Naive B cell (primary cell): ENCODE results near the gene NUBP2. TPM values are rescaled to one million over a fixed set of nuclear protein-coding genes. Genes with fewer than 3 reads are reported as not detected.
A peak's percentile ranks its signal among the peaks of the same experiment; 100 is the strongest.

Source experiments
- ATAC-seq, 2 donors: fragments of 150-1000 bp; cut with Tn5 transposase; 2 replicates each; pipeline ENCODE4 v1.10.0; 2021; ENCODE audit warnings: low read depth in 2 of 2, mild to moderate bottlenecking in 2 of 2, moderate library complexity in 2 of 2
- DNase-seq: peaks from one replicate; pipeline ENCODE4 v3.0.0; 2022
- H3K27ac Mint-ChIP-seq, 6 donors: one replicate each; pipeline ENCODE4 v1.8.0; 2020 to 2022; ENCODE audit warnings: mild to moderate bottlenecking in 6 of 6, mixed read lengths in 6 of 6, moderate library complexity in 5 of 6, inconsistent platforms in 2 of 6
- H3K27me3 Mint-ChIP-seq, 3 donors: one replicate each; pipeline ENCODE4 v1.8.0; 2021 to 2022; ENCODE audit warnings: mixed read lengths in 3 of 3, mild to moderate bottlenecking in 1 of 3
- H3K36me3 Mint-ChIP-seq, 2 donors: one replicate each; pipeline ENCODE4 v1.8.0; 2020 to 2022; ENCODE audit warnings: mixed read lengths in 2 of 2, inconsistent platforms in 1 of 2, mild to moderate bottlenecking in 1 of 2
- H3K4me1 Mint-ChIP-seq, 3 donors: one replicate each; pipeline ENCODE4 v1.8.0; 2020 to 2022; ENCODE audit warnings: mixed read lengths in 3 of 3, inconsistent platforms in 1 of 3, mild to moderate bottlenecking in 1 of 3, moderate library complexity in 1 of 3
- H3K4me3 Mint-ChIP-seq, 8 donors: one replicate each; pipeline ENCODE4 v1.8.0; 2020 to 2022; ENCODE audit warnings: mild to moderate bottlenecking in 8 of 8, mixed read lengths in 8 of 8, moderate library complexity in 8 of 8, inconsistent platforms in 2 of 8
- H3K9me3 Mint-ChIP-seq, 7 donors: one replicate each; pipeline ENCODE4 v1.8.0; 2020 to 2022; ENCODE audit warnings: mixed read lengths in 7 of 7, mild to moderate bottlenecking in 5 of 7, inconsistent platforms in 2 of 7, moderate library complexity in 1 of 7
- polyA plus RNA-seq, 6 donors: library from polyadenylated mRNA; unstranded; fragments of 300-500 nt; fragmentation: Illumina TruSeq; gene quantifications; one replicate each; pipeline ENCODE4 v1.2.3, GENCODE V29; 2021; ENCODE audit warnings: low read depth in 6 of 6

NUBP2 gene
- polyA plus RNA-seq, 6 donors from 2014 or later, result 69.1 to 110 (median 81.0) TPM

- peak overlapping the region in 3 of 8 donors; percentile 22 to 84 (median 76) for H3K4me3 Mint-ChIP-seq
- H3K9me3 Mint-ChIP-seq, result no peaks in the 10 kb centered on the region
- H3K27me3 Mint-ChIP-seq, result no peaks in the 10 kb centered on the region
- ATAC-seq (no peak), DNase-seq (no peak)
- H3K36me3 Mint-ChIP-seq, result no peaks in the 10 kb centered on the region
- peaks cover 21 to 28% (median 21%) of the 10 kb centered on the region in 3 donors for H3K4me1 Mint-ChIP-seq
- H3K27ac Mint-ChIP-seq, result peak overlapping the region in 1 of 6 donors; percentile 88
Measured at GRCh38 chr16:1778200-1779179, 4.3 kb upstream of the NUBP2 start.

GRCh38 chr16:1779234-1779701 is 3.5 kb upstream of the NUBP2 start:
- Mint-ChIP-seq H3K4me1 (peaks cover 17 to 32% (median 17%) of the 10 kb centered on the region in 3 donors), H3K9me3 (no peaks in the 10 kb centered on the region), H3K36me3 (no peaks in the 10 kb centered on the region), H3K27me3 (no peaks in the 10 kb centered on the region), H3K27ac (peak overlapping the region in 2 of 6 donors; percentile 6 to 88), H3K4me3 (peak overlapping the region in 4 of 8 donors; percentile 22 to 84 (median 60))
- DNase-seq, result no peak
- no peak for ATAC-seq

- DNase-seq (no peak), ATAC-seq (no peak)
- Mint-ChIP-seq H3K36me3 (no peaks in the 10 kb centered on the region), H3K4me1 (peaks cover 18 to 32% (median 18%) of the 10 kb centered on the region in 3 donors), H3K27ac (no peak overlapping the region), H3K4me3 (peak overlapping the region in 6 of 8 donors; percentile 41 to 86 (median 56)), H3K9me3 (no peaks in the 10 kb centered on the region), H3K27me3 (no peaks in the 10 kb centered on the region)
Measured at GRCh38 chr16:1779741-1780676, 2.8 kb upstream of the NUBP2 start.

GRCh38 chr16:1780677-1781072 is 2.1 kb upstream of the NUBP2 start:
- H3K9me3 Mint-ChIP-seq, result no peaks in the 10 kb centered on the region
- no peaks in the 10 kb centered on the region for H3K36me3 Mint-ChIP-seq
- no peak for DNase-seq
- no peak for ATAC-seq
- H3K4me3 Mint-ChIP-seq, result peak overlapping the region in 6 of 8 donors; percentile 12 to 89 (median 84)
- no peaks in the 10 kb centered on the region for H3K27me3 Mint-ChIP-seq
- peaks cover 21 to 36% (median 25%) of the 10 kb centered on the region in 3 donors for H3K4me1 Mint-ChIP-seq
- H3K27ac Mint-ChIP-seq, result peak overlapping the region in 2 of 6 donors; percentile 83 to 89

GRCh38 chr16:1781254-1781653 is 1.5 kb upstream of the NUBP2 start:
- Mint-ChIP-seq H3K9me3 (no peaks in the 10 kb centered on the region), H3K27ac (peak overlapping the region in 5 of 6 donors; percentile 16 to 83 (median 64)), H3K36me3 (no peaks in the 10 kb centered on the region), H3K4me3 (peak overlapping the region; percentile 79 to 94 (median 88)), H3K4me1 (peaks cover 21 to 36% (median 26%) of the 10 kb centered on the region in 3 donors), H3K27me3 (no peaks in the 10 kb centered on the region)
- DNase-seq, result no peak
- ATAC-seq, result no peak

- H3K27ac Mint-ChIP-seq, result peak overlapping the region; percentile 15 to 90 (median 56)
- DNase-seq (peak; percentile 38), ATAC-seq (peak; percentile 6 to 7)
- no peaks in the 10 kb centered on the region for H3K9me3 Mint-ChIP-seq
- H3K4me1 Mint-ChIP-seq, result peaks cover 21 to 36% (median 26%) of the 10 kb centered on the region in 3 donors
- H3K27me3 Mint-ChIP-seq, result no peaks in the 10 kb centered on the region
- no peaks in the 10 kb centered on the region for H3K36me3 Mint-ChIP-seq
- H3K4me3 Mint-ChIP-seq, result peak overlapping the region; percentile 86 to 95 (median 91)
Measured at GRCh38 chr16:1781758-1782407, 877 bp upstream of the NUBP2 start.

GRCh38 chr16:1784977-1785845 is 2.5 kb downstream of the NUBP2 start:
- ATAC-seq, result no peak
- Mint-ChIP-seq H3K36me3 (peaks cover 0 to 7% of the 10 kb centered on the region in 2 donors), H3K27ac (peak overlapping the region in 2 of 6 donors; percentile 88 to 92), H3K9me3 (no peaks in the 10 kb centered on the region), H3K4me1 (peaks cover 22 to 37% (median 26%) of the 10 kb centered on the region in 3 donors), H3K27me3 (no peaks in the 10 kb centered on the region), H3K4me3 (peak overlapping the region; percentile 46 to 86 (median 72))
- no peak for DNase-seq

GRCh38 chr16:1785846-1786170 is 3.0 kb downstream of the NUBP2 start:
- no peak for DNase-seq
- H3K27ac Mint-ChIP-seq, result no peak overlapping the region
- H3K4me3 Mint-ChIP-seq, result peak overlapping the region in 4 of 8 donors; percentile 8 to 59 (median 46)
- H3K4me1 Mint-ChIP-seq, result peaks cover 22 to 37% (median 26%) of the 10 kb centered on the region in 3 donors
- no peaks in the 10 kb centered on the region for H3K9me3 Mint-ChIP-seq
- peaks cover 0 to 7% of the 10 kb centered on the region in 2 donors for H3K36me3 Mint-ChIP-seq
- H3K27me3 Mint-ChIP-seq, result no peaks in the 10 kb centered on the region
- no peak for ATAC-seq

- H3K27me3 Mint-ChIP-seq, result no peaks in the 10 kb centered on the region
- no peaks in the 10 kb centered on the region for H3K9me3 Mint-ChIP-seq
- DNase-seq, result no peak
- H3K4me1 Mint-ChIP-seq, result peaks cover 18 to 31% (median 20%) of the 10 kb centered on the region in 3 donors
- peaks cover 0 to 7% of the 10 kb centered on the region in 2 donors for H3K36me3 Mint-ChIP-seq
- peak overlapping the region in 1 of 8 donors; percentile 8 for H3K4me3 Mint-ChIP-seq
- H3K27ac Mint-ChIP-seq, result no peak overlapping the region
- no peak for ATAC-seq
Measured at GRCh38 chr16:1786242-1787055, 3.7 kb downstream of the NUBP2 start.

GRCh38 chr16:1787056-1787321 is 4.2 kb downstream of the NUBP2 start:
- peaks cover 0 to 7% of the 10 kb centered on the region in 2 donors for H3K36me3 Mint-ChIP-seq

GRCh38 chr16:1787322-1788094 is 4.7 kb downstream of the NUBP2 start:
- no peaks in the 10 kb centered on the region for H3K9me3 Mint-ChIP-seq
- no peak overlapping the region for H3K27ac Mint-ChIP-seq
- H3K36me3 Mint-ChIP-seq, result peaks cover 0 to 7% of the 10 kb centered on the region in 2 donors
- no peak for DNase-seq
- no peak overlapping the region for H3K4me3 Mint-ChIP-seq
- H3K27me3 Mint-ChIP-seq, result no peaks in the 10 kb centered on the region
- no peak for ATAC-seq
- peaks cover 13 to 25% (median 15%) of the 10 kb centered on the region in 3 donors for H3K4me1 Mint-ChIP-seq

More at GRCh38 chr16:1787056-1787321, 4.2 kb downstream of the NUBP2 start:
- DNase-seq (no peak), ATAC-seq (no peak)
- Mint-ChIP-seq H3K27me3 (no peaks in the 10 kb centered on the region), H3K4me1 (peaks cover 13 to 27% (median 15%) of the 10 kb centered on the region in 3 donors), H3K27ac (peak overlapping the region in 1 of 6 donors; percentile 42), H3K4me3 (peak overlapping the region in 1 of 8 donors; percentile 12), H3K9me3 (no peaks in the 10 kb centered on the region)
